GM21360 (cell line): ENCODE results near the gene MSI2.

ENCODE experiments used
- ATAC-seq: cut with Tn5 transposase; IDR thresholded peaks from one replicate; pipeline ENCODE4 v1.9.1; 2021; ENCODE audit warnings: mild to moderate bottlenecking, moderate library complexity; ENCODE audit not compliant: unreplicated experiment

Gene MSI2

DNA sequence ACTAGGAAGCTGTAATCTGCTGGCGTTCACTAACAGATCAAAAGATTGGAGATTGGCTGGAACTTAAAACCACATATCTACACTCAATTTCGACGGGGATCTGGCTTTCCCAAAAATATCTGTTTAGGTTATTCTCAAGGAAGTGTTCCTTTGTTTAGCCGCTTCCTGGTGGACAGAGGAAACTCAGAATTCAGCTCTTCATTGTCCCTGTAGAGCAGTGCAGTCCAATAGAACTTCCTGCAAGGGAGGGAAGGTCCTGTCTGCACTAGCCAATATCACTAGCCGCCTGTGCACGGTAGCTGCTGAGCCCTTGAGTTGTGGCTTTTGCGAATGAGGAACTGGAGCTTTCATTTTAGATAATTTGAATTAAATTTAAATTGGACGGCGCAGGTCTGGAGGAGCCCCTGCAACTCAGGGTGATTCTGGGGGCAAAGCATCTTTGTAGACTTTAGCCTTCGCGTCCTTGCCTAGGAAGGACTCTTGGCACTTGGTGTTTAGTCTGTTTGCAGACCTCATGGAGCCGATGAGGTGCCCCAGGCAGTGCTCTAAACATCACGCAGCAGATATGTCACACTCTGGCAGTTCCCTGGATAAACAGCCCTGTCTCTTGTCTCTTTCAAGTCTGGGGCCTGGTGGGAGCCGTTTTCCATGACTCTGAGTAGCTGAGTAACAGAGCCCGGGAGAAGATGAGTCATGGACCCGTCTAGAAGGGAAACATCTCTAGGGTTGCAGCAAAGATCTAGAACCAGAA, 366.5 kb downstream of the MSI2 start:
- peak; percentile 82 for ATAC-seq

DNA sequence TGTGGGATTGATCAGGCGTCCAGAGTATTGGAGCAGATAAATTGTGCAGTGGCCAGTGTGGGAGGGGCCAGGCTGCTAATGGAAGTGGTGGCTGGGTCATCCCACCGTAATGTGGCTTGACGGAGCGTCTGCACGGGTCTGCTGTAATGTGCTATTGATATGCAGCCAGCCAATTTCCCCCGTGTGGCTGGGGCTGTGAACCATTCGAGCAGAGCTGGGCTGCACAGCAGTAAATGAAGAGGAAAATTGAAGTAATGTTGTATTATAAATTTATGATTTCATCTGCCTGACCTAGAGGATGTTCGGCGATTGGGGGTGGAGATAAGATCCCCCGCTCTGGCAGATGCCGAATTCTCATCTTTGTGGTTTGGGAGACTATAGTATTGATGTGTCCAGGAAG, 367.3 kb downstream of the MSI2 start:
- no peak for ATAC-seq

DNA sequence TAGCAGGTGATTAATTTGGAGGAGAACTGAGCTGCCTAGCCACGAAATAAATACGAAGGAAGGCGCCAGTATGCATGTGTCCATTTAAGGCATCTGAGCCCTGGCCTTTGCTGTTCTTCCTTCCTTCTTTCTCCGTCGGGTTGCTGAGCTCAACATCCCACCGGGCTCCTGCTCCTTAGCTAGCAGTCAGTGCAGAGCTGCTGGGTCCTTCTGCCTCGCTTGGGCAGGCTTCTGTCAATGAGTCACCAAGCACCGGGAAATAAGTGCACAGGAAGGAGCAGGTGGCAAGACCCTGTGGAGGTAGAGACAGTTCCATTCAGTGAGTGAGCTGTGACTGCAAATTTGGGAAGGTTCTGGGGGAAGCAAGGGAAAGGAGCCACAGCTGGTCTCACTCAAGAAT, 368.1 kb downstream of the MSI2 start:
- no peak for ATAC-seq

DNA sequence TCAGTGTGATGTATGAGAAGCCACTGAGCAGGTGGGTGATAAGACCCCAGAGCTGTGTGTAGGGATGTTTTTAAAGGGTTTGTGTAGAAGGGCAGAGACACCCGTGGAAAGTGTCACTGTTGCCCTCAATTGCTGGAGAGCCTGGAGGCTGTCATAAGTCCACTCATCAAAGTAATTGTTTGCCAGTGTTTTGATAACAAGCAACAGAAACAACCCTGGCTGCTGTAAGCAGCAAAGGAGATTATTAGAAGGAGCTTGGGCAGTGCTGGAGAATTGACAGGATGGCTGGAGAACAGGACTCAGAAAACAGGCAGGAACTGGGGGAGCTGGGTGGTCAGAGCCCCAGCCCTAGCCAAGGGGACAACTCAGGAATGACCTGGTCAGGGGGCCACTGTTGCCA, 369.2 kb downstream of the MSI2 start:
- no peak for ATAC-seq

DNA sequence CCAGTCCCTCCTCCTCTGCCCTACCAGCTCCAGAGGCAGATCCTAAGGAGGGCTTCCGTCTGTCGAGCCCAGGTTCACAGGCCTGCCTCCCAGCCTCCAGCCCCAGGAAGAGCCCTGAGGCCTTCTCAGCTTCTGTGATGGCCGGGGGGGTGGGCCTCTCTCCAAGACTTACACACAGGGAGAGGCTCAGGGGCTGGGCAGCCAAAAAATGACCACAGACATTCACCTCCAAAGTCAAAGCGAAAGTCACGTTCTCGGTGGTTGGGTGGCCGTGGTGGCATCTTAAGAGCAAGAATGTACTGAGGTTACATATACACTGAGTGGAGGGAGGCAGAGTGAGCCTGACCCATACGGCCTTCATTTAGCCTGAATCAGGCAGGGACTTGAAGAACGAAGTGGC, 369.6 kb downstream of the MSI2 start:
- no peak for ATAC-seq

DNA sequence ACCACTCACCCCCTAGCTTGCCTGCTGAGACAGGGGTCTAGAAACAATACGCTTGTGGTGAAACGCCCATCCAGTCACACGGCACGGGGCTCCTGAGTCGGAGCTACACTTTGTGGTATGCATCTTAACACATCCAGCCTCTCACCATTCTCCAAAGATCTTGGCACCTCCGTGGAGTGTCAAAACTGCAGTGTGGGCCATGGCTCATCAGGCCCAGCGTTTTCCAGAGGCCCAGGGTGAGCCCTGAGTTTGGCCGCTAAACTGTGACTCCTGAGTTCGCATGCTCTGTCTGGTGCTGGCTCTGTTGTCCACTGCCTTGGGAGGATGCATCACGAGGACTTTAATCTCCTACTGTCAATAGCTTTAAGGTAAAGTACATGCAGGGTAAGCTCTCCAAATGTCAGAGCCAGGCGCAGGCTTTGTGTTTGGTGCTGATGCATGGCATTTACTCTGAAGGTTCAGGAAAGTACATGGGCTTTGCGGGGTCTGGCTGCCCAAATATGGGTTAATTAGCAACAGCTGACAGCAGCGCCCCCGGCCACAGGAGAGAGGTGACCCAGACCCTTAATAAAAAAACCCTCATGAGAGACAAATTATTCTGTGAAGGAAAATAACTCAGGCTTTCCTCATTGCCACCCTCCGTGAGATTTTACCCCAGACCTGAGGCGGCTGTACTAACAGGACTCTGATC, 370.3 kb downstream of the MSI2 start:
- ATAC-seq, result no peak

DNA sequence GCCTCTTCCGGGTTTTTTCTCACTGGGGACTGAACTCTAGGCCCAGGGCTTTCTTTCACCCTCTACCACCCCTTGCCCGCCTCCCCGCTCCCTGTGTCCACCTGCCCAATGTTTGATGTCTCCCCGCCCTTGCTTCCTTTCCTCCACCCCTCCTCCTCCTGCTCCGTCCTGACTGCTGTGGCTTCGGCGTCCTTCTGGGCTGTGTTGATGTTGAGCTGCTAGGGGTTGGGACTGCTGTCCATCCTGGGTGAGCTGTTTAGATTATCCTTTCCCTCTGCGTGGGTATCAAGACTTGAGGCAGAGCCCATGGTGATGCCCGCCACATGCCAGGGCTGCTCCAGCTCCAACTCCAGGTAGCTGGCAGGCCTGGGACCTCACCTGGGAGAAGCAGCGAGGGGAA, 371.3 kb downstream of the MSI2 start:
- no peak for ATAC-seq

DNA sequence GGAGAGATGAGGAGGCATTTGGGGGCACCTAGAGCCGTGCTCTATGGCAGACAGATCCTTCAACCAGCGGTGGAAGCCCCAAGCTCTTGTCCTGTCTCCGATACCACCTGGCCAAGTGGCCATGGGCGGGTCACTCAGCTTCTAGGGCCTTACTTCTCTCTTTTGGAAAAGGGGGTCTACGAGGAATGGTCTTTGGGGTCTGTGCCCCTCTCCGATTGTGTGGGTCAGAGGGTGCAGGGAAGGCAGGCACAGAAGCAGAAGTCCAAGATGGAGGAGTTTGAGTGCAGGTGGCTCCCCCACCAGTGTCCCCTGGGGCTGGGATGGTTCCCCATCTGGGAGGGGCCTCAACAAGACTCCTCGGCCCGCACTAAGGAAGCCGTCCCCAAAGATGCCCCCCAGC, 372.1 kb downstream of the MSI2 start:
- ATAC-seq, result no peak

DNA sequence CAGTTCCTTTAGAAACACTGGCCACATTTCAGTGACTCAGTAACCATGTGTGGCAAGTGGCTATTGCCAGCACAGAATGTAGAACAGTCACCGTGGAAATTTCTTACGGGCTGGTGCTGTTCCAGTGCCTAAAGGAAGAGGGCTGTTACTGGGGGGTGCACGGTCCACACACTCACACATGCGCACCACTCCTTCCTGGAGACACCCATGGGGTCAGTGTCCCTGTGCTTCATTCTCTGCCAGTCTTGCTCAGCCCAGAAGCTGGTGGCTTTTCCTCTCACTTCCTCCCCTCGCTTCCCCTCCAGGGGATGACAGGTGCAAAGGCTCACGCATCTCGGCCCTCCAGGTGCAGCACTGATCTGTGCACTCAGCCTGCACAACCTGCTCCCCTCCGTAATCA, 373.1 kb downstream of the MSI2 start:
- peak; percentile 68 for ATAC-seq

DNA sequence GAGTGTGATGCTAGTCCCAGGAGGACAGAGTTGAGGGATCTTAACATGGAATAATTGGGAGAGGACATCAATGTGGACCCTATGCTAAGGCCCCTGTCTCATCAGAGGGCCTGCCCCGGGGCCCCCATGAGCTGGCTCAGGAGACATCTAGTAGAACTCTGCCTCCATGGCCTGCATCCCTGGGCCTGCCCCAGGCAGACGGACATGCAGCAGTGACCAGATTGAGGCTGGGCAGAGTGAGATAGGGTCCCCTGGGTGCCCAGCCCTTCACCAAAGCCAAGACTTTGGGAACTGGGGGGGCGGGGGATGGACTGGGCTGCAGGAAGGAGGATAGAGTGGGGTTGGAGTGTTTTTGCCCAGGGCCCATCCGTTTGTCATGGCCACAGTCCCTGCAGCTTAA, 373.6 kb downstream of the MSI2 start:
- ATAC-seq, result peak; percentile 15

DNA sequence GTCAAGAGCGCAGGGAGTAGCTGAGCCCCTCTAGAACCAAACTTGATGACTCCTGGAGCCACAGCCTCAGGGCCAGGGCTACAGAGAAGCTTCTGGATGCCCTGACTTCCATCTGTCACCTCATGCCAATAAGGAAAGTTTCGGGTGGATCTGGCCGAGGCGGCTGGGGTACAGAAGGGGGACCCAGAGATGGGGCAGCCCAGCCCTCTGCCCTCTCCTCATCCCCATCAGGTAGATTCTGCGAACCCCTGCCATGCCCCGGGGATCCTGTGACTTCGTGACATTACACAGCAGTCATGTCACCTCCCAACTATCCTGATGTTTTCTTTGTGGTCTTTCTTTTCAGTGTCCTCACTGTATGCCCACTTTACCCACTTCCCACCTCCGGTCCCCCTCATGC, 374.4 kb downstream of the MSI2 start:
- ATAC-seq, result no peak

DNA sequence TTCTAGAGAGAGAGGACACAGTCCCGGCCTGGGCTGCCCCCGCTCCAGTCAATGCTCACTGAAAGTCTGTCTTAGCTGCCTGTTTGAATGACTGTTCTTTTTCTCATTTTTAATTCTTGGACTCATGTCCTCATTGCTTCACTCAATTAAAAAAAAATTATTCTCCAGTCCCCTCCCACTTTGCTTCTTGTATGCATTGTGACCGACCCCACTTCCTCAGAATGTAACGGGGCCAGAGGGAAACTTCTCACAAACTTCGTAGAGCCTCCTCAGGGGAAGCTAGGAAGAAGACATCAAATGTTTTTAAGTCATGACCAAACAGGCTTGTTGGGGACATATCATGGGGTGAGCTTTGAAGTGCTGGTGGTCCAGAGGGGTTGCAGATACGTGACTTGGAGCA, 375.5 kb downstream of the MSI2 start:
- ATAC-seq, result no peak

DNA sequence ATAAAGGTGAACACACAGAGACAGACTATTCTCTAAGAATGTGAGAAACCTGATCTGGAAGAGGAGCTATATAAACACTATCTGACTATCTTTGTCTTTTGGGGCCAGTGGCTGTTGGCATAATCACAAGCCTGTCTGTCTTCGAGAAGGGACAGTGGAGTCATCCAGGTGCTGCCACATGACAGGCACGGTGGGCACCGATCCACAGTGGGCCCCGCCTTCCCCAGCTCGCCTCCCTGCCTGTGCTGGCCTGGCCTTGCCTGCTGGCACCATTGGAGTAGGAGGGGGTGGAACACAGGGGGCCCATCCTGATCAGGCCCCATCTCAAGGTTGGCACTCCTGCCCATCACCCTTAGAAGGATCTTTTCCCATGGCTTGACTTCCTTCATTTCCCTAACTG, 376.0 kb downstream of the MSI2 start:
- ATAC-seq, result no peak

DNA sequence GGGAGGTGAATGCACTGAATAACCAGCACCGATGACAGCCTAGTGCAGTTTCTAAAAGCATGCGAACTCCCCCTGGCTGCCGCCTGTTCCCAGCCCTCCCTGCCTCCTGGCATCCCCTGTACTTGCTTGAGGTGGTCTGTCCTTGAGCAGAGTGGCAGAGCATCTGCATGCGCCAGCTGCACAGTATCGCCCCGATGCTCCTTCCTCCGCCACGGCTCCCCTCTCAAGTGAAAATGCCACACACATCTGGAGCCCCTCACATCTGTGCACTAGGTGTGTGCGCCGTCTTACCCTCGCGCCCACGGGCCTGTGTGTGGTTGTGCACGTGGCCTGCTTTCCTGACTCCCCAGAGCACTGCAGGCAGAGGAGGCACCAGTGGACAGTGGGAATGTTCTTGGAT, 376.9 kb downstream of the MSI2 start:
- ATAC-seq, result no peak

DNA sequence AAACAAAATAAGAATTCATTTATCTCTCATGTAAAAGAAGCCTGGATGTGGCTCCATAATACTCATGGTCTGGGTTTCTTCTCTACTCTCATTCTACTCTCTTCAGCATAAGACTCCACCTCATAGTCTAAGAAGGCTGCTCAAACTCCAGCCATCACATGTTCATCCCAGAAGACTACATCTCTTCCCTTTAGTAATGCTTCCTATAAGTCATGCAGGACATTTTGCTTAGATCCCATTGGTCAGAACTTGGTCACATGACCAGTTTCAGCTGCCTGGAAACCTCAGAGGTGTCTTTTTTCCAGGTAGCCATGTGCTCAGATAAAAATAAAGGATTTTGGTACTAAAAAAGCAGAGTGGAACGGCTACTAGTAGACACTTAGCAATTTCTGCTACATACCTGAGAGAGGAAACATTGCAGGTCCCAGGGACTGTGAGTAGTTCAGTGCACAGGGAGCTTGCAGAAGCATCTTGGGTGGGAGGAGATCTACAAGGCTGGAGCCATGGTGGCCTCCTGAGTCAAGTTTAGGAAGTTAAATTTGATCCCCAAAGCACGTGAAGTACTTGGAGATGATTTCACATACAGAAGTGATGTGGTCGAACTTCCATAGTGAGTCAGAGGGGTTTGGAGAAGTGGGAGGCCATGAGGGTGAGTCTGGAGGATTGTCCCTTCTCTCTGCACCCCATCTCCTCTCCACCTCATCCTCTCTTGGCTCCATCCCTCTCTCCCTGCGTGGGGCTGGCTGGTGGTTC, 378.6 kb downstream of the MSI2 start:
- no peak for ATAC-seq

DNA sequence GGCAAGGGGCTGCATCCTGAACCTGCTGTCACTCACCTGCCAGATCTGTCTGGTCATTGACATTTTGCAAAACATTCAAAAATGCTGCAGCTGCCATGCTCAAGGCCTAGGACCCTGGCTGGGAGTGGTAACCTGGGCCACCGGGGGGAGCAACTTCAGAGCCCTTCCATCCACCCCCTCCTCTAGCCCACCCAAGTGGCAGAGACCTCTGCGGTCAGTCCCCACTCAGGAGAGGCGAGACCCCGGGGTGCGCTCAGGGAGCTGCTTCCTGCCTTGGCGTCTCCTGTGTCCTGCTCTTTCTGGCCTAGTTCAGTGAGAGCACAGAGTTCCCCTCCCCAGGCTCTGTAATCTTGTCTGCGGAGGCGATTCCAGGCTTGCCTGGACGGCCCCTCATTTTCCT, 380.0 kb downstream of the MSI2 start:
- ATAC-seq, result no peak

DNA sequence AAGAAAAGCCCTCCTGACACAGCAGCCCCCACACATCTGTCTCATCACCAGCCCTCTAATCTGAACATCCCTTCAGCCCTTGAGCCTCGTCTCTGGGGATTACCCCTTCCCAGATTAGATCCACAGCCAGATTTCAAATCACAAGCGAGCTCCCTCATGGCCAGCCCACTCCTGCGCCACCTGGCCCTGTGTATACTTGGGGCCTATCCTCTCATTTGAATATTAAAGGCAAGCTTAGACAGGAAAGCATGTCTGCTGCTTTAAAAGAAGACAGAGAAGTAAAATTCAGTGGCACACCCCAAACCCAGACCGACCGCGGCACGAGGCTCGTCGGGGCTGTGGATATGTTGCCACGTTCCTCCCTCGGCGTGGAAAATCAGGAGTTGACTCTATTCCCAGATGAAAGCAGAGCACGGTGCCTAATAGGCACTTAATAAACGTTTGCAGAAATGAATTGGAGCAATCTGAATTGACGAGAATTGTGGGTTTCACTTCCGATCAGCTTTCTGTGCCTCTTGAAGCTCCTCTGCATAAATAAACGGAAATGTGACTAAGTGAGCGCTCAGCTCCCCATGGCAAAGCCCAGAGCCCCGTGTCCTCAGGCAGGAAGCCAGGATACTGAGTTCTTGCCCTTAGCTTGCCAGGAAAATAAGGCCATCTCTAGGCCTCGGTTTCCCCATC, 380.8 kb downstream of the MSI2 start:
- ATAC-seq, result no peak

DNA sequence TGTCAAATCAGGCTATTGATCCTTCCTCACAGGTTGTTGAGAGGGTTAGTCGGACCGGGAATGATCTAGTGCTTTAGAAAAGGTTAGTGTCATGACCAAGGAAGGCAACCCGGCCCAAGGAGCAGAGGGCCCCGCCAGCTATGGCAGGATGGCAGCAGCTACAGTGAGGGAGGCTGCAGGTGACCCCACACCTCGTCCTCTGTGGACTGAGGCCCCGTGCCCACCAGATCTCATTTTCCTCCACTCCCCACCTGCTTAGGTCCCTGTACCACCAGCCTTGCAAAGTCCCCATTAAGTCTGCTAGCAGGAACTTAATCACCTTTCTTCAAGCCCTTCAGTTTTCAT, 381.3 kb downstream of the MSI2 start:
- ATAC-seq, result no peak

DNA sequence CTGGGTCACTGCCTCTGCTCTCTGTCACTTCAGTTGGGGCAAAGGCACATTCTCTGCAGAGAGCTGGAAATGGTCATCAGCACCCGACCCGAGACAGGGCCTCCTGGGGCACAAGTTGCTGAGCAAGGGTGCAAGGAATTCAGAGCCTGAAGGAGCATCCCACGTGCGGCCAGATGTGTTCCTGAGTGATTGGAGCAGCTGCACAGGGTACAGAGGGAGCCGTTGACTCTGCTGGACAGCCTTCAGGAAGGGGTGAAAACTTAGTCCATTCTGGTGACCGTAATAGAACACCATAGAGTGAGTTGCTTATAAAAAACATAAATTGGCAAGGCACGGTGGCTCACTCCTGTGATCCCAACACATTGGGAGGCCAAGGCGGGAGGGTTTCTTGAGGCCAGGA, 382.0 kb downstream of the MSI2 start:
- no peak for ATAC-seq

DNA sequence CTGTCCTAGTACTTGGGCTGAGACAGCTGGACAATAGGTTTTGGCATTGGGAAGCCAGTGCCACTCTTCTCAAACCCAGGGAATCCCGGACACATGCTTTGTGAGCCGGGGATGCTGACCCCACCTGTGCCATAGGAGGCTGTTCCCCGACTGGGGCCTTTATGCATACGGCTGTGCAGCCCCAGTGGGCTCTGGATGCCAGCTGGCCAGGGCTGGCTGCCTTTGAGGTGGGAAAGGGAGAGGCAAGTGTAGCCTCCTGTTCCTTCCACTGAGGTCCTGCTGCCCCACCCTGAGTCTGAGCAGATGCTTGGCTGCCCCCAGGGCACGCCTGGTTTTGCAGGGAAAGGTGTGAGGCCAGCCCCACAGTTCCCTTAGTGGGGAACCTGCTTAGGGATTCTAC, 383.1 kb downstream of the MSI2 start:
- ATAC-seq, result no peak

DNA sequence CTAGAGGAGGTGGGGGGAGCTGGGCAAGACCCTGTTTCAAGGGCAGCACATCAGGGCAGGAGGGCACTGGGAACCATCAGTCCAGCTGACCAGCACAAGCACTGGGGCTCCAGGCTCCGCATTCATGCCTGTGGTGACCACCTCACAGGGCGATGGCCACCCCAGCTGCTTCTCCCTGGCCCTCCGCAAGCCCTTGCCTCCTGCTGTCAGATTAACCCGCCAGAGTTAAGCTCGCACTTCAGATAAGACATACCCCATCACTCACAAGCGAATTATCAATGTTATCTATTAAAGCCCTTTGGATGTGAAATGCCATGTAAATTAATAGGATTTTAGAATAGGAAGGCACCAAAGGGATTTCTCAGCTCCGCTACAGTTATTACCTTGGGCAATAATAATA, 383.8 kb downstream of the MSI2 start:
- no peak for ATAC-seq

DNA sequence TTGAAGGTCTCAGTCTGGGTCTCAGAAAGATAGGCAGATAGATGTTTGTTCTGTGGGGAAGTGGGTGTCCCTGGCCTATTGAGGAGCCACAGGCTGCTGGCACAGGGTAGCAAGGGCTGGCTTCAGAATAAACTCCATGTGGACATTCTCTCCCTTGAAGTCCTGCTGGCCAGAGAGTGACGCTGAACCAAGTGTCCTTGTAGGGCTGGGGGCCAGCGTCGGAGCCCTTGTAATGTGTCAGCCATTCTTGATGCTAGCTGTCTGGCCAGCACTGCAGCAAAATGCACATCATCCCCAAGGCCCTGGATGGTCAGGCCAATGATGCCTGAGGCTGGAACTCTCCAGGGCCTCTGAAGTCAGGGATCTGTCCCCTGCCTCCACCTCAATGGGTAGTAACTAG, 385.4 kb downstream of the MSI2 start:
- ATAC-seq, result no peak
